AG08396 (cell line): ENCODE results near the gene VAPA.

Experiments used
- DNase-seq: peaks from one replicate; pipeline ENCODE4 v3.0.0; 2012; ENCODE audit warnings: low spot score, mixed read lengths

Gene VAPA

DNA sequence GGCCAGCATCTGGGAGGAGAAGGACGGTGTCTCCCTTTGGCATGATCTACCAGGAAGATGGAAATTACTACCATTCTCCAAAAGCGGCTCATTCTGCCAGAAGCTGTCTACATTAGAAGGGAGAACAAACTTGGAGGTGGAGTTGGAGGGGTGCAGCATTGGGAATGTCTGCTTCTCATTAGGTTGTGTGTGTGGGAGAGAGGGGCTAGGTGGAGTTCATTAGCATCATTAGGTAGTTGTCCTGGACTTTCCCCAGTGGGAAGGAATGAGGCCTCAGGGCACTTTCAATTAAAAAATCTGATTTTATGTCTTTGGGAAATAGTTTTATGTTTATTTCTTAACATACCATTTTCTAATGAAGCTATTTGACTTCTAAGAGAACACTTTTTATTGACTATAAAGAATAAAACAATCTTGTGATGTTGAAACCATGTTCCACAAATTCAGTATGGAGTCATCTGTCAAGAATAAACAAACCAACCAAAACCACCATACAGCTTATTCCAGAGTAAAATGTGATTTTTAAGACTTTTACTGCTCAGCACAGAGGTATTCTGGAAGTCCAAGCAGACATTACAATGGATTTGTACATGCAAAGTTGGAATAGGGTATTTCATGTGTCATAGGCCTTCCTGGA is 60.6 kb downstream of the VAPA start:
- DNase-seq = peak; percentile 24

GRCh38 chr18:9975658-9976057 is 61.8 kb downstream of the VAPA start:
- DNase-seq = no peak

DNA sequence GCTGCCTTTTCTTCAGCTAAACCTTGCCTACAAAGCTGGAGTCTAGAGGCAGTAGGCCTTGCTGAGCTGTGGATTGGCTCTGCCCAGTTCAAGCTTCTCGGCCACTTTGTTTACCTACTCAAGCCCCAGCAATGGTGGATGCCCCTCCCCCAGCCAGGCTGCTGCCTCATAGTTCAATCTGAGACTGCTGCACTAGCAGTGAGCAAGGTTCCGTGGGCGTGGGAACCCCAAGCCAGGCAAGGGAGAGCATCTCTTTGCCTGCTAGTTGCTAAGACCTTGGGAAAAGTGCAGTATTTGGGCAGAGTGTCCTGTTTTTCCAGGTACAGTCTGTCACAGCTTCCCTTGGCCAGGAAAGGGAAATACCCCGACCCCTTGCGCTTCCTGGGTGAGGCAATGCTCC is 68.9 kb downstream of the VAPA start:
- no peak for DNase-seq

DNA sequence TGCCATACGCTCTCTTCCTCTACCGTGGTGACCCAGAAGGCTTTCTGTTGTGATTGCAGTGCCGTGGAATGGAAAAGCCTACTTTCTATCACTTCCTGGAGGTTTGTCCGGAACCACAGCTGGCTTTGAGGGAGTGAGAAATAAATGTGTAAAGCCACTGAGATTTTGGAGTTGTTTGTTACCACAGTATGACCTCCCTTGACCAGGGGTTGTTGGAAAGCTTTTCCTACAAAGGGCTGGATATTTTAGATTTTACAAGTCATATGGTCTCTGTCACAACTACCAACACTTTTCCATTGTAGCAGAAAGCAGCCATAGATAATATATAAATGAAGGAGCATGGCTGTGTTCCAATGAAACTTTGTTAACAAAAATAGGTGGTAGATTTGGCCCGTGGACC is 70.3 kb downstream of the VAPA start:
- DNase-seq = no peak

- no peak for DNase-seq
Measured at GRCh38 chr18:9985641-9986040, 71.8 kb downstream of the VAPA start.

DNA sequence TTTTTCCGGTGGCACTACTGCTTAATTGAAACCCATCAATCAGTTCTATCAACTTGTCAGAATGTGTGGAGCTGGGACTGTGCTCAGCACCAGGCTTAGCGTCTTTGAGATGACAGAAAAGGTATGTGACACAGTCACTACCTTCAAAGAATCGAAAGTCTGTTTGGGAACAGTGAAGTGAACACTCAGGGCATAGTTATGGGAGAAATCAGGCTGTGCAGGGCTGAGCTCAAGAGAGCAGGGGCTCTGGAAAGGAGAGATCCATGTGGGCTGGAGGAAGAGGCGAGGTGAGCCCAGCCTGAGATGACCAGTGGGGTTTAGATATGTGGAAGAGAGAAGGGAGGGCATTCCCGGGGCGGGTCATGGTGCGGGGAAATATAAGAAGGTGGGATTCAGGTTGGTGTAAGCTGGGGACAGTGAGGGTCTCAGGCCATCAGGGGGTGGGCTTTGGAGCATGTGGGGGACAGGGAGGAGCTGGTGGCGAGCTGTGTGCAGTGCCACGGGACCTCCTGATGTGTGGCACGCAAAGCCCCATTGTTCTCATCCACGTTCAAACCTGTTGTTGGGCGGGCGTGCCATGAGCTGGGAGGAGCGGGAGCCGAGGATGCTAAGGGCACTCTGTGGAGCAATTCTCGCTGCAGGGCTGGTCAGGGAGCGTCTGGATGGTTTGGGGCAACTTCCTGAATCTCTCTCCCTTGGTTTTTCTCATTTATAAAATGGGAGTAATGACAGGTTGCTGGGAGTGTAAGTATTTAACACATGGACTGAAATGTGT is 72.5 kb downstream of the VAPA start:
- DNase-seq = no peak

- DNase-seq = no peak
Measured at GRCh38 chr18:9987345-9987744, 73.5 kb downstream of the VAPA start.

DNA sequence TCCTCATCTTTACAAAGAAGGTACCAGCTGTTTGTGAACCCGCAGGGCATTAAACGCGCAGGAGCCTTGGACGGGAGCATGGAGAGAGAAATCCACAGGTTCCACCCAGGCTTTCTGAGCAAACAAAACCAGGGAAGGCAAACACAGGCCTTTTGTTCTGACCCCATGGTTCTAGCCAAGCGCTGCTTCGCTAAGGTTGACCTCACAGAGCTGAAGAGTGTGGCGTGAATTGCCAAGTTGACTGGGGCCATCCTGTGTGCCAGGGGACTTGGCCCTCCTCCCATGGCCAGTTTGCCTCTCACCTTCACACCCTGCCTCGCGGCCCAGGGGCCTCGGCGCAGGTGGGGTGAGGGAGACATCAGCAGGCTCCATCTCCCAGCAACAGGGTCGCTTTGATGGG is 74.1 kb downstream of the VAPA start:
- DNase-seq = no peak

DNA sequence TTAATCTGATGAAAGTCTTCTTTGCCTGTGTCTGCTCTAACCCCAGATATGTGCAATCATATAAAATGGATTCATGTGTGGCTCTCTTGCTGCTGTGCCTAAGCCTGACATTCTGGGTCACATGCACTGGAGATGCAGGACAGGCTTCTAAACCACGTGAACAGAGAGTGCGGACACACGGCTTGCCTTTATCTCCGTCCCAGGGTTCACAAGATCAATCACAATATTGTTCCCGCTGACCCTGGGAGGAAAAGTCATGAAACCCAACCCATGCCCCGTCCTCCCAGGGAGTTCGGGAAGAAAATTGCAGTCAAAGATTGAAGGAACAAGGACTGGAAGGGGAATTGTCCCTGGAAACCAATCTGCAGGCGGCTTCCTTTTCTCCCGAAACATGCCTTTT is 74.8 kb downstream of the VAPA start:
- no peak for DNase-seq

- DNase-seq = no peak
Measured at GRCh38 chr18:9989481-9989880, 75.7 kb downstream of the VAPA start.

GRCh38 chr18:9991011-9992000 is 77.5 kb downstream of the VAPA start:
- no peak for DNase-seq

DNA sequence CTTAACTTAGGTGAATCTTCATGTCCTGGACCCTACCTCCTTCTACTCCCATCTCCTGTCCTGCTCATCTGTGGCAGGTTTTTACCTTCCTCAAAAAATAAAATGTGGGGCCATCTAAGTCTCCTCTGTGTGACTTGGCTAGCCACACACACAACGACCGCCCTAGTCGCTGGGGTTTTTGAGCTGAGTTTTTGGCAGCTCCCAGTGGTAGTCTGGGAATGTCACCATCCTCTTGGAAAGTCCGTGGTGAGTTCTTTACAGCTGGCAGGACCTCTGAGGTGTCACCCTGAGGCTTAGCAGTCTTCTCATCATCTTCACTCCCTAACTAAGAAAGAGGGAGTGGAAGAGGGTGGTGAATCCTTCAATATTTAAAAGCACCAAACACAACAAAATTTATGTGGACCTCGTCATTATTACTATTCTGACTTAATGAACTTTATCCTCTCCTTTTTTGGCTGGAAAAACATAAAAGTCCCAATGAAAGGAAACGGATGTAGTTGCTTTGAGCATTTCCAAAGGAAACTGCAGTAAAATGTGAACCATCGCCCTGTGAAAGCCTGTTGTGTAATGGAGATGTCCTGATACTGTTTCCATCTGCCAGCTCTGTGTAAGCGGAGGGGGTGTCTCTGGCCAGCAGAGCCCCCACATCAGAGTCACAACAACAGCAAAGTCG is 78.6 kb downstream of the VAPA start:
- no peak for DNase-seq

- DNase-seq = no peak
Measured at GRCh38 chr18:9992973-9993520, 79.2 kb downstream of the VAPA start.

DNA sequence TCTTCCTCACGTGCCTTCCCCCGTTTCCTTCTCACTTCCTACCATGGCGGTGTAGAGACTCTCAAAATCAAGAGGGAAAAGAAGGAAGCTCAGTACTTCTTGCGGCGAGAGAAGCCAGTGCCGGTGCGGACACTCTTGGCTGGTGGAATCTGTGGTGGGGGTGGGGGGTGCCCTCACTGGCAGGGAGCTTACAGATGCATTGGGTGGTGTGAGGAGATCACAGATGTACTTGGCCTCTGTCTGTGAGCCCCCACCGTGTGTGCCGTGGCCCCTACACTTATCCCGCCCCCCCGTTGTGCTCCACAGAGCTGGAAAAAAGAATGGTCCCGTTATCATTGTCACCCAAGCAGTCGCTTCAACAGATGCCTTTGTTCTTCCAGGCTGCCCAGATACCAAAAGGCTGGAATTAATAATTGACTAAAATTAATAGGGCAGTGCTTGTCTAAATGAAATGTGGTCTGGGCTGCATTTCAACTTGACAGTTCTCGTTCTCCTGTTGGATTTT is 79.8 kb downstream of the VAPA start:
- DNase-seq = no peak

- DNase-seq = no peak
Measured at GRCh38 chr18:9994026-9994570, 80.3 kb downstream of the VAPA start.

GRCh38 chr18:9994701-9995235 is 81.0 kb downstream of the VAPA start:
- no peak for DNase-seq

DNA sequence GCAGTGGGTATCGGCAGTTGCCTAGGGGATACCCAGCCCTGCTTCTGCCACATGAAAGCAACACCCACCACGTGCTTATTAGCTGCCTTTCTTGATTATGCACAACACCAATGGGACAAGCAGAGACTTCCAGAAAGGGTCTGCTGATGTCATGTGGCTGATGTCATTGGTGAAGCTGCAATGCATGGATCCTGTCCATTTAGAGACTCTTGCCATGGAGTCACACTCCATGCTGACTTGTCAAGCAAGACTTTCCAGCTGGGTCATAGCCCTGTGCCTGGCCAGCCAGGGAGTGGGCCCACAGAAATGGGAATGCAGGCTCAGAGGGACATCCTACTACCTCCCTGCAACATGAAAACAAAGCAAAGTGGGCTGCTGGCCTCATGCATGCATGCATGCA is 81.8 kb downstream of the VAPA start:
- no peak for DNase-seq

GRCh38 chr18:9996094-9996493 is 82.3 kb downstream of the VAPA start:
- DNase-seq = no peak

DNA sequence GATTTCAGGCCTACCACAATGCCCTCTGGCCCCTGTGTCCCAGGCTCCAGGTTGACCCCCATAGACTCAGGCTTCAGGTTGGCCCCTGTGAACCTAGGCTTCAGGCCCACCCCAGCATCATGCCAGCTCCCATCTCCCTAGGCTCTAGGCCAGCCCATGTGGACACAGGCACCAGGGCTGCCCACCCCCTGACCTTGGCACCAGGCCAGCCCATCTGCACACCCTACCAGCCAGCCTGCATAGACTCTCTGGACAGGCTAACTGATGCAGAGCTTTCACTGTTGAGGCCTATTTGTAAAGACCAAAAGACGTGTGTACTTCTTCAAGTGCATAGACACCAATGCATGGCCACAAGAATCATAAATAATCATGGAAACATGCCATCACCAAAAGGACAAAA is 83.9 kb downstream of the VAPA start:
- no peak for DNase-seq

- no peak for DNase-seq
Measured at GRCh38 chr18:9998330-9998729, 84.5 kb downstream of the VAPA start.

DNA sequence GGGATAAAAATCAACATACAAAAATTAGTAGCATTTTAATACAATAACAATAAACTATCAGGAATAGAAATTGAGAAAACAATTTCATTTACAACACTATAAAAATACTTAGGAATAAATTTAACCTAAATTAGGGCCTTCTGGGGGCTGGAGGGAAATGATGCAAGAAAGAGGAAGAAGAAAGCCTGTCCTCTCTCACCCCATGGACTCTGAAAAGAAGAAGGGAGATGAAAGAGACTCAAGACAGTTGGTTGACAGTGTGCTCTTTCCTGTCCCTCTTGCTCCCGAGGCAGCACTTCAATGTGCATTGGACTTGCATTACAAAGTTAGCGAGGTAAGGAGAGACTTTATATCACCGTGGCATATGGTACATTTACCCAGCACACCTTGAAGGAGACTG is 88.5 kb downstream of the VAPA start:
- no peak for DNase-seq
